ENCODE data around the gene FOXN4.

The FOXN4 gene

GRCh38 chr12:109308534-109309380 is at the start of gene FOXN4:
Gene FOXN4 (minus strand): TSS chr12:109309284. CDS start chr12:109308321, 963 bp downstream.
- no peak for DNase-seq (ENCODE audit: low read depth)
- no peak for TF ChIP-seq CTCF (conservative IDR thresholded peaks at IDR 0.05; ENCODE audit: control insufficient read depth, insufficient read depth, low read depth, low read length)
- no peak within 1 kb of the TSS for H3K4me3 ChIP-seq (ENCODE audit: control insufficient read depth, low read depth, low read length)

- no peak overlapping the region for H3K4me3 ChIP-seq (ENCODE audit: control insufficient read depth, low read depth, low read length)
- DNase-seq (ENCODE audit: low read depth) = peak; percentile 13
- no peak for TF ChIP-seq CTCF (conservative IDR thresholded peaks at IDR 0.05; ENCODE audit: control insufficient read depth, insufficient read depth, low read depth, low read length)
Observed at GRCh38 chr12:109358154-109358869, 49.2 kb upstream of the FOXN4 start.

- TF ChIP-seq CTCF (conservative IDR thresholded peaks at IDR 0.05; ENCODE audit: control insufficient read depth, insufficient read depth, low read depth, low read length) = no peak
- H3K4me3 ChIP-seq (ENCODE audit: control insufficient read depth, low read depth, low read length) = no peak overlapping the region
- DNase-seq (ENCODE audit: low read depth) = no peak
Observed at GRCh38 chr12:109357032-109357431, 47.9 kb upstream of the FOXN4 start.

GRCh38 chr12:109356577-109356976 is 47.5 kb upstream of the FOXN4 start:
- TF ChIP-seq CTCF (conservative IDR thresholded peaks at IDR 0.05; ENCODE audit: control insufficient read depth, insufficient read depth, low read depth, low read length) = no peak
- no peak for DNase-seq (ENCODE audit: low read depth)
- no peak overlapping the region for H3K4me3 ChIP-seq (ENCODE audit: control insufficient read depth, low read depth, low read length)

GRCh38 chr12:109352184-109352583 is 43.1 kb upstream of the FOXN4 start:
- no peak overlapping the region for H3K4me3 ChIP-seq (ENCODE audit: control insufficient read depth, low read depth, low read length)
- no peak for DNase-seq (ENCODE audit: low read depth)
- TF ChIP-seq CTCF (conservative IDR thresholded peaks at IDR 0.05; ENCODE audit: control insufficient read depth, insufficient read depth, low read depth, low read length) = no peak

GRCh38 chr12:109347589-109347988 is 38.5 kb upstream of the FOXN4 start, which contains the start of gene MYO1H:
Gene MYO1H (plus strand): TSS chr12:109347900. CDS start chr12:109347961, 61 bp downstream.
- TF ChIP-seq CTCF (conservative IDR thresholded peaks at IDR 0.05; ENCODE audit: control insufficient read depth, insufficient read depth, low read depth, low read length) = no peak
- no peak within 1 kb of the TSS for H3K4me3 ChIP-seq (ENCODE audit: control insufficient read depth, low read depth, low read length)
- DNase-seq (ENCODE audit: low read depth) = no peak
